ENCODE measurements around the gene STARD3. TPM values are rescaled to one million over a fixed set of nuclear protein-coding genes. Genes with fewer than 3 reads are reported as not detected.

Gene STARD3
- total and polyA plus RNA-seq, 10 donors = 59.5 to 166 (median 100) TPM

- TF ChIP-seq POLR2AphosphoS5 (IDR thresholded peaks at IDR 0.05) (no peak), POLR2A (IDR thresholded peaks at IDR 0.05) (no peak), CTCF (IDR thresholded peaks at IDR 0.05 in 8 of 11, conservative IDR thresholded peaks at IDR 0.05 in 3 of 11) (no peak)
- H3K27me3 ChIP-seq (replicated peaks in 1 of 7) = peaks cover 4 to 66% (median 41%) of the 10 kb centered on the region in 7 donors
- 52 to 75% (median 60%) methylated on average over 2 of the region's 2 CpGs for WGBS, 5 donors
- intact Hi-C loops (cut with DNase I; ENCODE audit: low total_unique reads) = no loop called here
- H3K4me3 ChIP-seq = no peak overlapping the region
- no peaks in the 10 kb centered on the region for H3K9me3 ChIP-seq
- H3K36me3 ChIP-seq = peaks cover 0 to 31% (median 20%) of the 10 kb centered on the region in 6 donors
- H3K4me1 ChIP-seq = peaks cover 0 to 67% (median 25%) of the 10 kb centered on the region in 6 donors
- H3K27ac ChIP-seq = no peak overlapping the region
- no peak for DNase-seq
Observed at GRCh38 chr17:39666231-39666600, 29.3 kb downstream of the STARD3 start.

GRCh38 chr17:39666601-39667261, 29.8 kb downstream of the STARD3 start:
- H3K27me3 ChIP-seq (replicated peaks in 1 of 7) = peaks cover 4 to 71% (median 43%) of the 10 kb centered on the region in 7 donors
- H3K9me3 ChIP-seq = no peaks in the 10 kb centered on the region
- intact Hi-C loops (cut with DNase I; ENCODE audit: low total_unique reads) = no loop called here
- H3K4me1 ChIP-seq = peaks cover 0 to 65% (median 23%) of the 10 kb centered on the region in 6 donors
- no peak overlapping the region for H3K27ac ChIP-seq
- peak; percentile 61 for DNase-seq
- TF ChIP-seq CTCF (IDR thresholded peaks at IDR 0.05 in 8 of 11, conservative IDR thresholded peaks at IDR 0.05 in 3 of 11) = no peak
- peak in 1 of 3 donors; percentile 26 for TF ChIP-seq POLR2AphosphoS5 (IDR thresholded peaks at IDR 0.05)
- H3K4me3 ChIP-seq = peak overlapping the region in 2 of 8 donors; percentile 41 to 72
- 57 to 64% (median 64%) methylated on average over 11 of the region's 11 CpGs for WGBS, 5 donors
- H3K36me3 ChIP-seq = peaks cover 0 to 26% (median 15%) of the 10 kb centered on the region in 6 donors

GRCh38 chr17:39667262-39667944, 30.5 kb downstream of the STARD3 start:
- H3K4me1 ChIP-seq = peaks cover 0 to 64% (median 23%) of the 10 kb centered on the region in 6 donors
- peak overlapping the region in 4 of 8 donors; percentile 41 to 72 (median 48) for H3K4me3 ChIP-seq
- TF ChIP-seq CTCF (IDR thresholded peaks at IDR 0.05 in 8 of 11, conservative IDR thresholded peaks at IDR 0.05 in 3 of 11) = no peak
- TF ChIP-seq POLR2A (IDR thresholded peaks at IDR 0.05) = no peak
- TF ChIP-seq POLR2AphosphoS5 (IDR thresholded peaks at IDR 0.05) = peak in 1 of 3 donors; percentile 44

More at GRCh38 chr17:39667262-39667944, 30.5 kb downstream of the STARD3 start:
- intact Hi-C loops (cut with DNase I; ENCODE audit: low total_unique reads) = no loop called here
- 6 to 9% (median 8%) methylated on average over 22 to 49 of the region's 49 CpGs for WGBS, 5 donors
- peaks cover 4 to 78% (median 43%) of the 10 kb centered on the region in 7 donors for H3K27me3 ChIP-seq (replicated peaks in 1 of 7)
- peak; percentile 77 for DNase-seq
- H3K36me3 ChIP-seq = peaks cover 0 to 19% (median 9%) of the 10 kb centered on the region in 6 donors
- no peak overlapping the region for H3K27ac ChIP-seq
- H3K9me3 ChIP-seq = no peaks in the 10 kb centered on the region

All from spleen (tissue), 11 donors.